WTC11 (cell line): ENCODE data around the gene MAN1A2. TPM values are rescaled to one million over a fixed set of nuclear protein-coding genes. Genes with fewer than 3 reads are reported as not detected.

Experiments
- ATAC-seq: fragments of 200-7000 bp; cut with Tn5 transposase; 2 replicates; pipeline ENCODE4 v1.10.0; 2021; ENCODE audit warnings: mild to moderate bottlenecking, moderate library complexity
- CTCF ChIA-PET: fragments of 300-600 bp; sonication (Branson Sonifier 250); formaldehyde crosslinking; loops from one replicate; lab custom pipeline; 2021; ENCODE audit warnings: antibody characterized with exemption; lab: Charles Lee
- POLR2A ChIA-PET: fragments of 350-600 bp; sonication (Branson Sonifier 250); formaldehyde crosslinking; loops from one replicate; lab custom pipeline; 2021; ENCODE audit warnings: antibody characterized with exemption; lab: Charles Lee
- DNase-seq: peaks from one replicate; pipeline ENCODE4 v3.0.0; 2021; ENCODE audit warnings: low spot score
- H3K27ac Mint-ChIP-seq: 2 replicates; pipeline ENCODE4 v1.8.0; 2021; ENCODE audit warnings: mixed read lengths
- H3K27me3 Mint-ChIP-seq: 2 replicates; pipeline ENCODE4 v1.8.0; 2021; ENCODE audit warnings: low read depth, mild to moderate bottlenecking, moderate library complexity, mixed read lengths
- H3K36me3 Mint-ChIP-seq: 2 replicates; pipeline ENCODE4 v1.8.0; 2021; ENCODE audit warnings: mixed read lengths
- H3K4me1 Mint-ChIP-seq: 2 replicates; pipeline ENCODE4 v1.8.0; 2022; ENCODE audit warnings: mixed read lengths
- H3K4me3 Mint-ChIP-seq: 2 replicates; pipeline ENCODE4 v1.8.0; 2021; ENCODE audit warnings: mild to moderate bottlenecking, moderate library complexity, mixed read lengths
- H3K9me3 Mint-ChIP-seq: 2 replicates; pipeline ENCODE4 v1.8.0; 2021; ENCODE audit warnings: mixed read lengths
- AFF4 ChIP-seq: sonication (generic); formaldehyde crosslinking; IDR thresholded peaks from 2 replicates; pipeline ENCODE4 v1.8.1; 2023; ENCODE audit warnings: mild to moderate bottlenecking, missing genetic modification reagents, borderline replicate concordance
- CBFB ChIP-seq: sonication (generic); formaldehyde crosslinking; IDR thresholded peaks from 2 replicates; pipeline ENCODE4 v1.8.1; 2022; ENCODE audit warnings: mild to moderate bottlenecking, low read depth, missing genetic modification reagents
- CREB1 ChIP-seq: sonication (generic); formaldehyde crosslinking; IDR thresholded peaks from 2 replicates; pipeline ENCODE4 v1.8.0; 2023; ENCODE audit warnings: mild to moderate bottlenecking, missing genetic modification reagents
- CREM ChIP-seq: sonication (generic); formaldehyde crosslinking; IDR thresholded peaks from 2 replicates; pipeline ENCODE4 v1.8.1; 2022; ENCODE audit warnings: mild to moderate bottlenecking, missing genetic modification reagents, moderate library complexity
- E2F1 ChIP-seq: sonication (generic); formaldehyde crosslinking; IDR thresholded peaks from 2 replicates; pipeline ENCODE4 v1.8.0; 2022; ENCODE audit warnings: mild to moderate bottlenecking, missing genetic modification reagents
- E2F4 ChIP-seq: sonication (generic); formaldehyde crosslinking; IDR thresholded peaks from 2 replicates; pipeline ENCODE4 v1.8.1; 2022; ENCODE audit warnings: low read depth, mild to moderate bottlenecking, moderate library complexity, missing genetic modification reagents, borderline replicate concordance
- FOXJ3 ChIP-seq: sonication (generic); formaldehyde crosslinking; IDR thresholded peaks from 2 replicates; pipeline ENCODE4 v1.9.0; 2021; ENCODE audit warnings: missing genetic modification reagents, mild to moderate bottlenecking, borderline replicate concordance
- GABPB1 ChIP-seq: sonication (generic); formaldehyde crosslinking; IDR thresholded peaks from 2 replicates; pipeline ENCODE4 v1.8.1; 2023; ENCODE audit warnings: mild to moderate bottlenecking, missing genetic modification reagents
- HMGA2 ChIP-seq: fragments of 250-450 bp; sonication (Bioruptor Pico); IDR thresholded peaks from 2 replicates; pipeline ENCODE4 v1.4.0; 2021; ENCODE audit warnings: mild to moderate bottlenecking, moderate library complexity
- TEAD1 ChIP-seq: sonication (generic); formaldehyde crosslinking; IDR thresholded peaks from 2 replicates; pipeline ENCODE4 v1.8.0; 2022; ENCODE audit warnings: mild to moderate bottlenecking, missing genetic modification reagents
- TEAD4 ChIP-seq: sonication (generic); formaldehyde crosslinking; IDR thresholded peaks from 2 replicates; pipeline ENCODE4 v1.8.0; 2022; ENCODE audit warnings: mild to moderate bottlenecking, missing genetic modification reagents
- USF1 ChIP-seq: sonication (generic); formaldehyde crosslinking; IDR thresholded peaks from 2 replicates; pipeline ENCODE4 v1.8.0; 2022; ENCODE audit warnings: mild to moderate bottlenecking, missing genetic modification reagents
- ZNF317 ChIP-seq: sonication (generic); formaldehyde crosslinking; IDR thresholded peaks from 2 replicates; pipeline ENCODE4 v1.8.1; 2023; ENCODE audit warnings: low read depth, mild to moderate bottlenecking, moderate library complexity, missing genetic modification reagents, borderline replicate concordance
- total RNA-seq: library from RNA; stranded (reverse); gene quantifications from 3 replicates; pipeline ENCODE4 v1.2.3, GENCODE V29; 2021

The MAN1A2 gene
- total RNA-seq, 1 experiment from 2014 or later, result 16.0 TPM

- CTCF ChIA-PET, result no interaction called here
- H3K4me1 Mint-ChIP-seq, result no peaks in the 10 kb centered on the region
- POLR2A ChIA-PET, result no interaction called here
- peaks cover 32% of the 10 kb centered on the region for H3K36me3 Mint-ChIP-seq
- H3K27ac Mint-ChIP-seq, result no peak overlapping the region
- H3K4me3 Mint-ChIP-seq, result no peak overlapping the region
- no peaks in the 10 kb centered on the region for H3K27me3 Mint-ChIP-seq
- DNase-seq, result no peak
- peaks cover 40% of the 10 kb centered on the region for H3K9me3 Mint-ChIP-seq
- ATAC-seq, result no peak
- TF ChIP-seq CREB1, result no peak
These were observed 57.9 kb downstream of the MAN1A2 start for GRCh38 chr1:117425050-117425734.

GRCh38 chr1:117427297-117427696, 60.0 kb downstream of the MAN1A2 start:
- ChIA-PET CTCF (no interaction called here), POLR2A (interaction anchor here (0.5 kb wide), 1 partner anchor 344 kb away, joined by 7 read pairs; no protein-coding TSS in a partner anchor)
- TF ChIP-seq HMGA2 (CRISPR knock-in tag) (no peak), CREM (no peak), TEAD4 (CRISPR knock-in tag) (no peak), E2F4 (CRISPR knock-in tag) (no peak), TEAD1 (CRISPR knock-in tag) (no peak), GABPB1 (CRISPR knock-in tag) (no peak)
- no peak for ATAC-seq
- no peaks in the 10 kb centered on the region for H3K4me1 Mint-ChIP-seq
- no peaks in the 10 kb centered on the region for H3K27me3 Mint-ChIP-seq
- DNase-seq, result no peak
- no peak overlapping the region for H3K27ac Mint-ChIP-seq
- peaks cover 40% of the 10 kb centered on the region for H3K9me3 Mint-ChIP-seq
- H3K36me3 Mint-ChIP-seq, result peaks cover 32% of the 10 kb centered on the region
- no peak overlapping the region for H3K4me3 Mint-ChIP-seq

- Mint-ChIP-seq H3K4me3 (no peak overlapping the region), H3K9me3 (no peaks in the 10 kb centered on the region), H3K27ac (no peak overlapping the region), H3K36me3 (no peaks in the 10 kb centered on the region), H3K4me1 (peaks cover 8% of the 10 kb centered on the region), H3K27me3 (no peaks in the 10 kb centered on the region; the same call in 1 of the 2 replicates)
- ATAC-seq, result no peak
- POLR2A ChIA-PET, result no interaction called here
- CTCF ChIA-PET, result no interaction called here
- TF ChIP-seq ZNF317 (CRISPR knock-in tag) (no peak), E2F1 (CRISPR knock-in tag) (no peak), CBFB (CRISPR knock-in tag) (no peak), USF1 (no peak), AFF4 (no peak), CREB1 (no peak), FOXJ3 (CRISPR knock-in tag) (no peak)
- no peak for DNase-seq
These were observed 66.7 kb downstream of the MAN1A2 start for GRCh38 chr1:117433943-117434342.
